K562 (cell line): Measurements from ENCODE around the gene SLC32A1. TPM values are rescaled to one million over a fixed set of nuclear protein-coding genes. Genes with fewer than 3 reads are reported as not detected.

Experiments used
- ARID4B ChIP-seq: sonication (generic); formaldehyde crosslinking; IDR thresholded peaks from 2 replicates; pipeline ENCODE4 v1.8.0; 2022; ENCODE audit warnings: mild to moderate bottlenecking, missing genetic modification reagents
- BCOR ChIP-seq: fragments of 450-650 bp; IDR thresholded peaks from 2 replicates; pipeline ENCODE4 v1.6.1; 2016
- FOXK2 ChIP-seq, 2 experiments: fragments of 450-650 bp; IDR thresholded peaks in 1 of 2; conservative IDR thresholded peaks in 1 of 2; 2 replicates each; pipeline ENCODE4 v1.6.1; 2016; ENCODE audit warnings: low read depth in 2 of 2, mild to moderate bottlenecking in 1 of 2
- L3MBTL2 ChIP-seq: fragments of 450-650 bp; IDR thresholded peaks from 2 replicates; pipeline ENCODE4 v1.6.1; 2016; ENCODE audit warnings: mild to moderate bottlenecking, moderate library complexity
- NR3C1 ChIP-seq: sonication (generic); formaldehyde crosslinking; IDR thresholded peaks from 2 replicates; pipeline ENCODE4 v1.8.1; 2022; ENCODE audit warnings: missing genetic modification reagents
- RBBP5 ChIP-seq: fragments of 200-600 bp; sonication (generic); IDR thresholded peaks from 2 replicates; pipeline ENCODE4 v1.6.1; 2012; ENCODE audit warnings: borderline replicate concordance, mild to moderate bottlenecking, low read length, control low read depth, inconsistent platforms; ENCODE audit not compliant: insufficient read depth, poor library complexity, severe bottlenecking
- RBM25 ChIP-seq: fragments of 200-400 bp; formaldehyde crosslinking; IDR thresholded peaks from 2 replicates; pipeline ENCODE4 v1.6.1; 2018; ENCODE audit warnings: low read length, low read depth, moderate library complexity; ENCODE audit not compliant: severe bottlenecking
- SMAD3 ChIP-seq: fragments of 450-650 bp; formaldehyde crosslinking; conservative IDR thresholded peaks from 2 replicates; pipeline ENCODE4 v1.4.0; 2020; ENCODE audit warnings: mild to moderate bottlenecking
- XRCC5 ChIP-seq: fragments of 200-400 bp; formaldehyde crosslinking; IDR thresholded peaks from 2 replicates; pipeline ENCODE4 v1.6.1; 2017; ENCODE audit warnings: low read depth, mild to moderate bottlenecking, low read length
- ZNF277 ChIP-seq: fragments of 250-450 bp; sonication (Bioruptor Pico); IDR thresholded peaks from 2 replicates; pipeline ENCODE4 v1.8.0; 2022; ENCODE audit warnings: inconsistent platforms, mild to moderate bottlenecking, moderate library complexity, borderline replicate concordance
- ZNF384 ChIP-seq: IDR thresholded peaks from 2 replicates; pipeline ENCODE4 v1.6.1; 2012; ENCODE audit warnings: low read depth, low read length, improper control_type of control experiment
- ZNF639 ChIP-seq, 2 experiments: fragments of 200-800 bp in 1 of 2; sonication (Bioruptor generic) in 1 of 2; sonication (generic) in 1 of 2; formaldehyde crosslinking in 1 of 2; IDR thresholded peaks in 1 of 2; conservative IDR thresholded peaks in 1 of 2; 2 replicates each; pipeline versions ENCODE4 v1.5.0 to v1.6.1; 2016 to 2020; ENCODE audit warnings: missing compliant biosample characterization in 1 of 2, missing genetic modification characterization in 1 of 2, missing genetic modification reagents in 1 of 2
- polyA plus RNA-seq, 8 experiments: library from polyadenylated mRNA; depleted of rRNA in 4 of 8; stranded (reverse) in 5 of 8; unstranded in 3 of 8; fragments of >200 nt; fragmentation: Nextera tagmentation in 2 of 8; fragmentation: Illumina TruSeq in 1 of 8; extraction: Ambion mirVana in 2 of 8; extraction: Trizol in 1 of 8; gene quantifications; 2 replicates each; pipeline versions ENCODE4 v1.2.1 to v1.2.3, GENCODE V29; 2011 to 2014; ENCODE audit warnings: inconsistent platforms in 1 of 8, missing spikeins in 1 of 8
- total RNA-seq, 7 experiments: library from RNA; depleted of rRNA in 6 of 7; stranded (reverse); fragments of >200 nt in 6 of 7; fragmentation: Illumina TruSeq in 2 of 7; extraction: Trizol in 2 of 7; gene quantifications; 2 replicates each; pipeline versions ENCODE4 v1.2.1 to v1.2.3, GENCODE V29; 2011 to 2021; ENCODE audit warnings: low replicate concordance in 1 of 7
- TF ChIP-seq, protein P1 (sequence below): sonication (generic); formaldehyde crosslinking; IDR thresholded peaks from 2 replicates; pipeline ENCODE4 v1.8.0; 2022; ENCODE audit warnings: mild to moderate bottlenecking, low read depth, missing genetic modification reagents
- TF ChIP-seq, protein P2 (sequence below): fragments of 150-350 bp; conservative IDR thresholded peaks from 2 replicates; pipeline ENCODE4 v1.6.1; 2014; ENCODE audit warnings: low read length

The SLC32A1 gene
- total and polyA plus RNA-seq, 9 of the 15 experiments (the other 6 are each of a cell fraction or from before 2014, with no cell fraction given) = not detected

DNA sequence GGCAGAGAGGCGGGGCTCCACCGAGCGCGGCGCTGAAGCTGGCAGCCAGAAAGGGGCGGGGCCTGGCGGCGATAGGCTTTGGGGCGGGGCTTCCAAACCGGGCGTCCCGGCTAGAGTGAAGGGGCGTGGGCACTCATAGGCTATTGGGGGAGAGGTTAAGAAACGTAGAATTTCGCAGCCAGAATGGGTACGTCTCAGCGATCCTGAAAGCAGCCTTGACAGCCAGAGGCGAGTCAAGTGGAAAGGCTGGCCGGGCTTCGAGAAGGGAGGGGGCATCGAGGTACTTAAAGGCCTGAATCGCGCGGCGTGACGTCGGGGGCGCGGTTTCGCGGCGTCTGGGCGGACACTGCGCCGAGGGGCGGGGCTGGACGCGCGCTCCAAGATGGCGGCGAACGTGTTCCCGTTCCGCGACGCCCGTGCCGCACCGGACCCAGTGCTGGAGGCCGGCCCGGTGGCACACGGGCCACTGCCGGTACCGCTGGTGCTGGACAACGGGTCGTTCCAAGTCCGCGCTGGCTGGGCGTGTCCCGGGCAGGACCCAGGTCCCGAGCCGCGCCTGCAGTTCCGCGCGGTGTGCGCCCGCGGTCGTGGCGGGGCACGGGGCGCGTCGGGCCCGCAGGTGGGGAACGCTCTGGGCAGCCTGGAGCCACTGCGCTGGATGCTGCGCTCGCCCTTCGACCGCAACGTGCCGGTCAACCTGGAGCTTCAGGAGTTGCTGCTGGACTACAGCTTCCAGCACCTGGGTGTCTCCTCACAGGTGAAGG, 24.0 kb downstream of the SLC32A1 start, which contains the start of gene ACTR5 (continued):
- TF ChIP-seq XRCC5 = peak; percentile 58; the same call in 1 of the 2 replicates
- 0 out of 4 replicates have a peak, but pooled peaks of 1 of the 2 experiments have one; percentile 15 for TF ChIP-seq FOXK2 (conservative IDR thresholded peaks at IDR 0.05 in 1 of 2, IDR thresholded peaks at IDR 0.05 in 1 of 2; ENCODE audit: low read depth in 2 of 2)
- peak; percentile 37 for TF ChIP-seq L3MBTL2
- peak; percentile 98 for TF ChIP-seq RBBP5
- TF ChIP-seq RBM25 = peak; percentile 27
- no peak for TF ChIP-seq ZNF384
- peak; percentile 72; the same call in 1 of the 2 replicates for TF ChIP-seq NR3C1 (CRISPR knock-in tag)
- TF ChIP-seq SMAD3 (CRISPR knock-in tag) = no peak
- TF ChIP-seq BCOR = no peak
- TF ChIP-seq, protein P1, sequence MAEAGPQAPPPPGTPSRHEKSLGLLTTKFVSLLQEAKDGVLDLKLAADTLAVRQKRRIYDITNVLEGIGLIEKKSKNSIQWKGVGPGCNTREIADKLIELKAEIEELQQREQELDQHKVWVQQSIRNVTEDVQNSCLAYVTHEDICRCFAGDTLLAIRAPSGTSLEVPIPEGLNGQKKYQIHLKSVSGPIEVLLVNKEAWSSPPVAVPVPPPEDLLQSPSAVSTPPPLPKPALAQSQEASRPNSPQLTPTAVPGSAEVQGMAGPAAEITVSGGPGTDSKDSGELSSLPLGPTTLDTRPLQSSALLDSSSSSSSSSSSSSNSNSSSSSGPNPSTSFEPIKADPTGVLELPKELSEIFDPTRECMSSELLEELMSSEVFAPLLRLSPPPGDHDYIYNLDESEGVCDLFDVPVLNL (CRISPR knock-in tag) = peak; percentile 59; the same call in 1 of the 2 replicates
- TF ChIP-seq ARID4B (CRISPR knock-in tag) = peak; percentile 91
- TF ChIP-seq ZNF277 = no peak
- 0 out of 4 replicates have a peak, but pooled peaks of 1 of the 2 experiments have one; percentile 52 for TF ChIP-seq ZNF639 (CRISPR knock-in tag; conservative IDR thresholded peaks at IDR 0.05 in 1 of 2, IDR thresholded peaks at IDR 0.05 in 1 of 2)
- TF ChIP-seq, protein P2, sequence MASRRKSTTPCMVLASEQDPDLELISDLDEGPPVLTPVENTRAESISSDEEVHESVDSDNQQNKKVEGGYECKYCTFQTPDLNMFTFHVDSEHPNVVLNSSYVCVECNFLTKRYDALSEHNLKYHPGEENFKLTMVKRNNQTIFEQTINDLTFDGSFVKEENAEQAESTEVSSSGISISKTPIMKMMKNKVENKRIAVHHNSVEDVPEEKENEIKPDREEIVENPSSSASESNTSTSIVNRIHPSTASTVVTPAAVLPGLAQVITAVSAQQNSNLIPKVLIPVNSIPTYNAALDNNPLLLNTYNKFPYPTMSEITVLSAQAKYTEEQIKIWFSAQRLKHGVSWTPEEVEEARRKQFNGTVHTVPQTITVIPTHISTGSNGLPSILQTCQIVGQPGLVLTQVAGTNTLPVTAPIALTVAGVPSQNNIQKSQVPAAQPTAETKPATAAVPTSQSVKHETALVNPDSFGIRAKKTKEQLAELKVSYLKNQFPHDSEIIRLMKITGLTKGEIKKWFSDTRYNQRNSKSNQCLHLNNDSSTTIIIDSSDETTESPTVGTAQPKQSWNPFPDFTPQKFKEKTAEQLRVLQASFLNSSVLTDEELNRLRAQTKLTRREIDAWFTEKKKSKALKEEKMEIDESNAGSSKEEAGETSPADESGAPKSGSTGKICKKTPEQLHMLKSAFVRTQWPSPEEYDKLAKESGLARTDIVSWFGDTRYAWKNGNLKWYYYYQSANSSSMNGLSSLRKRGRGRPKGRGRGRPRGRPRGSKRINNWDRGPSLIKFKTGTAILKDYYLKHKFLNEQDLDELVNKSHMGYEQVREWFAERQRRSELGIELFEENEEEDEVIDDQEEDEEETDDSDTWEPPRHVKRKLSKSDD = 0 out of 2 replicates have a peak, but pooled peaks have one; percentile 56
